Osteoblast (primary cell): Measurements from ENCODE around the gene GNB4. TPM values are rescaled to one million over a fixed set of nuclear protein-coding genes. Genes with fewer than 3 reads are reported as not detected.

Experiments used
- DNase-seq: peaks from one replicate; pipeline ENCODE4 v3.0.0; 2011; ENCODE audit warnings: low spot score, mixed read lengths; ENCODE audit not compliant: insufficient read length; ENCODE audit errors: missing footprints
- H2AFZ ChIP-seq: 2 replicates; pipeline ENCODE4 v1.6.0; 2011; ENCODE audit warnings: mild to moderate bottlenecking, low read length
- H3K27ac ChIP-seq: 2 replicates; pipeline ENCODE4 v1.5.1; 2011; ENCODE audit warnings: mild to moderate bottlenecking, low read depth, low read length, moderate library complexity
- H3K27me3 ChIP-seq: 2 replicates; pipeline ENCODE4 v1.6.0; 2012; ENCODE audit warnings: mild to moderate bottlenecking, control low read depth, inconsistent platforms, low read length, moderate library complexity; ENCODE audit not compliant: insufficient read depth
- H3K36me3 ChIP-seq: 2 replicates; pipeline ENCODE4 v1.5.1; 2011; ENCODE audit warnings: mild to moderate bottlenecking, low read length, control low read depth, moderate library complexity; ENCODE audit not compliant: insufficient read depth
- H3K4me1 ChIP-seq: 2 replicates; pipeline ENCODE4 v1.5.1; 2011; ENCODE audit warnings: mild to moderate bottlenecking, low read length, control low read depth, moderate library complexity; ENCODE audit not compliant: insufficient read depth
- H3K4me2 ChIP-seq: 2 replicates; pipeline ENCODE4 v1.6.0; 2011; ENCODE audit warnings: mild to moderate bottlenecking, low read length; ENCODE audit not compliant: insufficient read depth
- H3K4me3 ChIP-seq: fragments of 200-600 bp; sonication (generic); 3 replicates; pipeline ENCODE4 v1.5.1; 2012; ENCODE audit warnings: mild to moderate bottlenecking, low read length, inconsistent platforms; ENCODE audit not compliant: insufficient read depth
- H3K79me2 ChIP-seq: 2 replicates; pipeline ENCODE4 v1.6.0; 2012; ENCODE audit warnings: mild to moderate bottlenecking, low read length, control low read depth, inconsistent platforms; ENCODE audit not compliant: insufficient read depth
- H3K9me3 ChIP-seq: 2 replicates; pipeline ENCODE4 v1.5.1; 2011; ENCODE audit warnings: low read depth, low read length, control low read depth
- H4K20me1 ChIP-seq: 2 replicates; pipeline ENCODE4 v1.6.0; 2012; ENCODE audit warnings: mild to moderate bottlenecking, low read length, control low read depth; ENCODE audit not compliant: insufficient read depth
- total RNA-seq: library from RNA; depleted of rRNA; stranded (reverse); fragments of >200 nt; gene quantifications from 2 replicates; pipeline ENCODE4 v1.2.3, GENCODE V29; 2012
- TF ChIP-seq, protein P1 (sequence below): IDR thresholded peaks from 2 replicates; pipeline ENCODE4 v1.5.1; 2011; ENCODE audit warnings: mild to moderate bottlenecking, low read depth, low read length, moderate library complexity; ENCODE audit errors: extremely low read depth

Gene GNB4
- total RNA-seq, 1 donor = 92.3 TPM

DNA sequence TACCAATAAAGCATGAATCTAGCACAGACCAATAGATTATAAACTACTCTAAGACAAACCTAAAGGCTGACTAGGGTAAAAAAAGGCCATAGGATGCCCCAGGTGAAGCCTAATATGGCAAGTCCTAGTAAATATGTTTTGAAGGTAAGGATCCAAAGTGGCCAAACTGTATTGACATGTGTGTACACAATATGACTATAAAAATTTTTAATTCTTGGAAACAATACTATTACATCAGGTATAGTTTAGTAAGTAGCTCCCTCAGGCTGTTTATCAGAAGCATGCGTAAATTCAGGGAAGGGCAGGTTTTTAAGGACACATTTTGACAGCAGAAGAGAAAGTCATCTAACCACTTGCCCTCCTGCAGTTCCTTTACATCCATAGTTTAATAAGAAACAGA, 18.8 kb downstream of the GNB4 start:
- peaks cover 2% of the 10 kb centered on the region for H3K4me1 ChIP-seq
- no peaks in the 10 kb centered on the region for H4K20me1 ChIP-seq
- H2AFZ ChIP-seq = no peak overlapping the region

DNA sequence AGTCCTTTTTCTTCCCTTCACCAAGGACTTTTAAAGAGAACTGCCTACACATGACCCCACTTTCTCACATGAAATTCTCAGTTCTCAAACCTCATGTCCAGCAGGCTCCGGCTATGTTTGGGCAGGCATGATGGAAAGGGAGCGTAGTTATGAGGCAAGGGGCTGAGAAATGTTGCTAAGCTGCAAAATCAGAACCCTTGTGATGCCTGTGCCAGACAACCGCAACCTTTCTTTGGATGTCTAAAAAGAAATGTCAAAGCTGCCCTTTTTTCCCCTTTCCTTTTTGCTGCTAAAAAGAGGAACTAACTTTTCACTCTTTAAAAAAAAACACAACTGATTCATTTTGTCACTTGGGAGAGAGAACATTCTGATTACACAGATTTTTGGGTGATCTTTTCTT, 19.2 kb downstream of the GNB4 start:
- H3K4me3 ChIP-seq = no peak overlapping the region
- no peak overlapping the region for H2AFZ ChIP-seq
- peaks cover 2% of the 10 kb centered on the region for H3K4me1 ChIP-seq
- no peak overlapping the region for H3K4me2 ChIP-seq
- no peaks in the 10 kb centered on the region for H3K9me3 ChIP-seq
- no peak overlapping the region for H3K27ac ChIP-seq
- no peaks in the 10 kb centered on the region for H3K27me3 ChIP-seq
- DNase-seq = no peak
- H4K20me1 ChIP-seq = no peaks in the 10 kb centered on the region
- TF ChIP-seq, protein P1, sequence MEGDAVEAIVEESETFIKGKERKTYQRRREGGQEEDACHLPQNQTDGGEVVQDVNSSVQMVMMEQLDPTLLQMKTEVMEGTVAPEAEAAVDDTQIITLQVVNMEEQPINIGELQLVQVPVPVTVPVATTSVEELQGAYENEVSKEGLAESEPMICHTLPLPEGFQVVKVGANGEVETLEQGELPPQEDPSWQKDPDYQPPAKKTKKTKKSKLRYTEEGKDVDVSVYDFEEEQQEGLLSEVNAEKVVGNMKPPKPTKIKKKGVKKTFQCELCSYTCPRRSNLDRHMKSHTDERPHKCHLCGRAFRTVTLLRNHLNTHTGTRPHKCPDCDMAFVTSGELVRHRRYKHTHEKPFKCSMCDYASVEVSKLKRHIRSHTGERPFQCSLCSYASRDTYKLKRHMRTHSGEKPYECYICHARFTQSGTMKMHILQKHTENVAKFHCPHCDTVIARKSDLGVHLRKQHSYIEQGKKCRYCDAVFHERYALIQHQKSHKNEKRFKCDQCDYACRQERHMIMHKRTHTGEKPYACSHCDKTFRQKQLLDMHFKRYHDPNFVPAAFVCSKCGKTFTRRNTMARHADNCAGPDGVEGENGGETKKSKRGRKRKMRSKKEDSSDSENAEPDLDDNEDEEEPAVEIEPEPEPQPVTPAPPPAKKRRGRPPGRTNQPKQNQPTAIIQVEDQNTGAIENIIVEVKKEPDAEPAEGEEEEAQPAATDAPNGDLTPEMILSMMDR = no peak
- H3K36me3 ChIP-seq = no peaks in the 10 kb centered on the region
- H3K79me2 ChIP-seq = peaks cover 94% of the 10 kb centered on the region

More for the DNA sequence above, 18.8 kb downstream of the GNB4 start:
- H3K27me3 ChIP-seq = no peaks in the 10 kb centered on the region
- H3K9me3 ChIP-seq = no peaks in the 10 kb centered on the region
- no peak overlapping the region for H3K4me3 ChIP-seq
- DNase-seq = no peak
- TF ChIP-seq, protein P1 = no peak
- no peak overlapping the region for H3K27ac ChIP-seq
- H3K79me2 ChIP-seq = peaks cover 95% of the 10 kb centered on the region
- no peak overlapping the region for H3K4me2 ChIP-seq
- H3K36me3 ChIP-seq = no peaks in the 10 kb centered on the region

DNA sequence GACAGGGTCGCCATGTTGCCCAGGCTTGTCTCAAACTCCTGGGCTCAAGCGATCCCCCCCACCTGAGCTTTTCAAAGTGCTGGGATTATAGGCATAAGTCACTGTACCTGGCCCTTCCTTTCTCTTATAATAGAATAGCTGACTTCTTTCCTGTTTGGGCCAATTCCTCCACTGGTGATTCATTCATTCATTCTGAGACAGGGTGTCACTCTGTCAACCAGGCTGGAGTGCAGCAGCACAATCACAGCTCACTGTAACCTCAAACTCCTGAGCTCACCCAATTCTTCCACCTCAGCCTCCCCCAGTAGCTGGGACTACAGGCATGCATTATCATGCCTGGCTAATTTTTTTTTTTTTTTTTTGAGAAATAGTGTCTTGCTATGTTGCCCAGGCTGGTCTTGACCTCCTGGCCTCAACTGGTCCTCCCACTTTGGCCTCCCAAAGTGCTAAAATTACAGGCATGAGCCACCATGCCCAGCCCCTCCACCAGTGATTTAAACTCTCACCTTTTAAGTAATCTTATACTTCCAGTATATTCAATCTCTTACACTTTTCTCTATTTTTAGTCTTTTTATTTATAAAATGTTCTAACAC, 20.9 kb downstream of the GNB4 start:
- Histone ChIP-seq H3K4me2 (no peak overlapping the region), H4K20me1 (no peaks in the 10 kb centered on the region), H3K9me3 (no peaks in the 10 kb centered on the region), H3K4me3 (no peak overlapping the region), H3K27ac (no peak overlapping the region), H3K36me3 (no peaks in the 10 kb centered on the region), H3K79me2 (peaks cover 91% of the 10 kb centered on the region), H3K27me3 (no peaks in the 10 kb centered on the region), H2AFZ (no peak overlapping the region), H3K4me1 (peaks cover 2% of the 10 kb centered on the region)
- DNase-seq = no peak
- TF ChIP-seq, protein P1 = no peak

DNA sequence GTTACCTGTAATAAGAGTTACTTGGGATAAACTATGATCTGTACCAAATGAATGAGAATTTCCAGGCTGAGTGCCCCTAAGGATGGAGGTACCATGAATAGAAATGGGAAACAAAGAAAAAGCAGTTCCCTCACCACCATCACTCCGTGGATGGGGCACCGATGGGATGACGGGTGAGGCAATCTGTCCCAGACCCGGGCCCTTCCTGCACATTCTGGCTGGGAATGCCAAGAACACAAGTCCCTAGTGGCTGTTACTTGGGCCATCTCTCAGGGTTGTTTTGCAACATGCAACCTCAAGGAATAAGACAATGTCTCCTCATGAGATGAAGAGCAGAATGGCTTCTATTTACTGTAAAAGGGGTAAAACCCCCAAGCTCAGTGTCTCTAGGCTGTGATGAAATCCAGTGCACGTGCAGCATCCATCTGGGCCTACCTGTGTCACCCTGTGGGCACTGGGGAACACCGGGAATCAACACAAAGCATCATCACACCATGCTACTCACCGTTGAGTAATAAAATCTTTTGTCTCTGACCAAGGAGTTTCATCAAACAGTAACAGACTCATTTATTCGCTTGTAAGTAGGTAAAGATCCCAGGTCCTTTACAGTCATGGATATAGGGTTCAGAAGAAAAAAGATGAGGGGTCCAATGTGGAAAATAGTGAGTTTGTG, 22.3 kb downstream of the GNB4 start:
- Histone ChIP-seq H3K27ac (no peak overlapping the region), H3K4me1 (peaks cover 2% of the 10 kb centered on the region), H3K4me3 (no peak overlapping the region), H3K36me3 (peaks cover 12% of the 10 kb centered on the region), H3K79me2 (peaks cover 83% of the 10 kb centered on the region), H3K9me3 (no peaks in the 10 kb centered on the region), H3K4me2 (no peak overlapping the region), H3K27me3 (no peaks in the 10 kb centered on the region), H2AFZ (no peak overlapping the region), H4K20me1 (no peaks in the 10 kb centered on the region)
- TF ChIP-seq, protein P1 = no peak
- no peak for DNase-seq
